GM12878 (cell line): ENCODE measurements around the gene ANGPTL5. TPM values are rescaled to one million over a fixed set of nuclear protein-coding genes. Genes with fewer than 3 reads are reported as not detected.

Experiments used
- ATAC-seq: fragments of 200-7000 bp; cut with Tn5 transposase; 3 replicates; pipeline ENCODE4 v1.9.1; 2020; ENCODE audit warnings: mild to moderate bottlenecking, moderate library complexity
- BruUV-seq: library from RNA; stranded (reverse); fragments of 400-500 nt; replicated peaks from 2 replicates; lab custom pipeline; 2021; lab: Mats Ljungman, UMichigan
- CTCF ChIA-PET: fragments of 300-600 bp; sonication (Branson Sonifier 250); formaldehyde crosslinking; extraction: SDS; loops from one replicate; lab custom pipeline; 2021; ENCODE audit warnings: inconsistent platforms; lab: Yijun Ruan, JAX
- POLR2A ChIA-PET: fragments of 350-600 bp; formaldehyde crosslinking; extraction: SDS; loops from one replicate; lab custom pipeline; 2021; ENCODE audit warnings: inconsistent platforms; lab: Charles Lee
- RAD21 ChIA-PET: fragments of 300-600 bp; sonication (Branson Sonifier 250); formaldehyde crosslinking; loops from one replicate; lab custom pipeline; 2023; ENCODE audit warnings: antibody characterized with exemption; ENCODE audit not compliant: unreplicated experiment; lab: Charles Lee
- SMC1A ChIA-PET: fragments of 300-600 bp; sonication (Branson Sonifier 250); formaldehyde crosslinking; loops from one replicate; lab custom pipeline; 2023; ENCODE audit not compliant: unreplicated experiment, uncharacterized antibody; lab: Charles Lee
- DNase-seq: peaks from one replicate; pipeline ENCODE4 v3.0.0-alpha.2; 2011; ENCODE audit warnings: low read depth, low spot score
- FAIRE-seq: peaks from 3 replicates; lab custom pipeline; 2011; peaks lifted over from hg19 to GRCh38; lab: Jason Lieb, UNC
- H2AFZ ChIP-seq: 2 replicates; pipeline ENCODE4 v1.6.0; 2011; ENCODE audit warnings: low read depth, low read length, control low read depth; ENCODE audit not compliant: control insufficient read depth
- H3K27ac ChIP-seq: 2 replicates; pipeline ENCODE4 v1.5.1; 2011; ENCODE audit warnings: control low read depth; ENCODE audit not compliant: control insufficient read depth, insufficient read depth
- H3K27me3 ChIP-seq, 2 experiments: replicated peaks in 1 of 2; 2 replicates each; pipeline versions ENCODE4 v1.6.0 to v1.6.1; 2011; ENCODE audit warnings: low read length in 1 of 2; ENCODE audit not compliant: control insufficient read depth in 2 of 2, insufficient read depth in 2 of 2
- H3K36me3 ChIP-seq, 2 experiments: 2 replicates each; pipeline ENCODE4 v1.5.1; 2011; ENCODE audit warnings: low read length in 1 of 2; ENCODE audit not compliant: control insufficient read depth in 2 of 2, insufficient read depth in 2 of 2
- H3K4me1 ChIP-seq: 2 replicates; pipeline ENCODE4 v1.6.1; 2011; ENCODE audit warnings: mild to moderate bottlenecking, low read length, moderate library complexity, mixed read lengths; ENCODE audit not compliant: control insufficient read depth, insufficient read depth
- H3K4me2 ChIP-seq: 2 replicates; pipeline ENCODE4 v1.6.0; 2011; ENCODE audit warnings: control low read depth; ENCODE audit not compliant: control insufficient read depth, insufficient read depth
- H3K4me3 ChIP-seq: fragments of 200-600 bp; sonication (generic); 2 replicates; pipeline ENCODE4 v1.5.1; 2016
- H3K79me2 ChIP-seq: 2 replicates; pipeline ENCODE4 v1.6.0; 2011; ENCODE audit warnings: low read length; ENCODE audit not compliant: control insufficient read depth, insufficient read depth
- H3K9ac ChIP-seq: 2 replicates; pipeline ENCODE4 v1.8.0; 2011; ENCODE audit warnings: low read length, control low read depth, mixed read lengths; ENCODE audit not compliant: control insufficient read depth, insufficient read depth
- H3K9me3 ChIP-seq: replicated peaks from 3 replicates; pipeline ENCODE4 v1.5.1; 2011; ENCODE audit warnings: mild to moderate bottlenecking, low read length; ENCODE audit not compliant: control insufficient read depth, insufficient read depth
- H4K20me1 ChIP-seq: 2 replicates; pipeline ENCODE4 v1.6.0; 2011; ENCODE audit not compliant: control insufficient read depth, insufficient read depth
- CTCF ChIP-seq, 3 experiments: IDR thresholded peaks in 2 of 3; conservative IDR thresholded peaks in 1 of 3; 2 replicates each; pipeline ENCODE4 v1.5.1; 2011; ENCODE audit warnings: low read depth in 3 of 3, low read length in 3 of 3, mild to moderate bottlenecking in 3 of 3, control low read depth in 2 of 3, moderate library complexity in 2 of 3, inconsistent platforms in 1 of 3, mixed read lengths in 1 of 3; ENCODE audit not compliant: control insufficient read depth in 2 of 3, insufficient read depth in 1 of 3; ENCODE audit errors: extremely low read depth in 1 of 3
- NFXL1 ChIP-seq: fragments of 450-650 bp; IDR thresholded peaks from 2 replicates; pipeline ENCODE4 v1.6.1; 2017; ENCODE audit warnings: antibody characterized with exemption, mild to moderate bottlenecking, borderline replicate concordance
- WRNIP1 ChIP-seq: IDR thresholded peaks from 2 replicates; pipeline ENCODE4 v1.6.1; 2011; ENCODE audit warnings: low read depth, low read length, improper control_type of control experiment, borderline replicate concordance
- YY1 ChIP-seq: IDR thresholded peaks from 2 replicates; pipeline ENCODE4 v1.6.1; 2011; ENCODE audit warnings: low read depth, mild to moderate bottlenecking, low read length
- ZNF217 ChIP-seq: fragments of 450-650 bp; IDR thresholded peaks from 2 replicates; pipeline ENCODE4 v1.6.1; 2017; ENCODE audit warnings: antibody characterized with exemption, mild to moderate bottlenecking
- WGBS: methylation state at CpG from one replicate; pipeline ENCODE4 v1.1.6; 2016; ENCODE audit warnings: low lambda C conversion rate; ENCODE audit not compliant: insufficient replicate concordance, insufficient coverage; ENCODE audit errors: missing lambda C conversion rate; 5-methylcytosine and 5-hydroxymethylcytosine counted together
- in situ Hi-C: fragments of 300-500 bp; cut with MboI; formaldehyde crosslinking; loops from 9 replicates; pipeline ENCODE4 v1.14.3; 2018; ENCODE audit warnings: mixed read lengths
- intact Hi-C: fragments of 100-400 bp; cut with micrococcal nuclease; formaldehyde crosslinking; loops from one replicate; pipeline ENCODE4 v1.14.2; 2022; ENCODE audit not compliant: unreplicated experiment
- polyA plus RNA-seq, 11 experiments: library from polyadenylated mRNA; depleted of rRNA in 4 of 11; unstranded in 6 of 11; stranded (reverse) in 5 of 11; fragments of >200 nt; fragmentation: Nextera tagmentation in 4 of 11; fragmentation: Illumina TruSeq in 1 of 11; extraction: Ambion mirVana in 4 of 11; extraction: Trizol in 1 of 11; gene quantifications; 1 replicate in 1 of 11; 2 replicates in 10 of 11; pipeline versions ENCODE4 v1.2.1 to v1.2.3, GENCODE V29; 2011 to 2016; ENCODE audit warnings: inconsistent platforms in 2 of 11, missing spikeins in 2 of 11, low read depth in 1 of 11
- total RNA-seq, 4 experiments: library from RNA; depleted of rRNA in 3 of 4; stranded (reverse); fragments of >200 nt in 3 of 4; fragmentation: Illumina TruSeq in 1 of 4; extraction: Trizol in 1 of 4; gene quantifications; 2 replicates each; pipeline versions ENCODE4 v1.2.1 to v1.2.3, GENCODE V29; 2013 to 2021

ANGPTL5 gene
- total and polyA plus RNA-seq, 10 of the 15 experiments (the other 5 are each of a cell fraction or from before 2014, with no cell fraction given), result not detected

GRCh38 chr11:101880222-101880621, 36.1 kb downstream of the ANGPTL5 start:
- RAD21 ChIA-PET, result interaction anchor here (1.0 kb wide), 1 partner anchor 19 kb away, joined by 4 read pairs; no protein-coding TSS in a partner anchor
- POLR2A ChIA-PET, result no interaction called here

More at GRCh38 chr11:101880222-101880621, 36.1 kb downstream of the ANGPTL5 start:
- no peaks in the 10 kb centered on the region for H3K79me2 ChIP-seq
- DNase-seq, result no peak
- H4K20me1 ChIP-seq, result no peaks in the 10 kb centered on the region
- CTCF ChIA-PET, result interaction anchor here (0.9 to 3.9 kb wide), 6 partner anchors 10 to 19 kb away, joined by 3 to 19 read pairs (median 4); no protein-coding TSS in a partner anchor
- no peak overlapping the region for H3K4me2 ChIP-seq
- in situ Hi-C loops (no loop called here), intact Hi-C loops (no loop called here)
- BruUV-seq, result no TSS peak
- H3K9ac ChIP-seq, result no peak overlapping the region
- no peak overlapping the region for H2AFZ ChIP-seq
- H3K36me3 ChIP-seq, result no peaks in the 10 kb centered on the region
- H3K4me1 ChIP-seq, result no peaks in the 10 kb centered on the region
- H3K4me3 ChIP-seq, result no peak overlapping the region
- ATAC-seq, result peak; percentile 50; the same call in 2 of the 3 replicates
- no peaks in the 10 kb centered on the region for H3K27me3 ChIP-seq
- no peak for FAIRE-seq
- TF ChIP-seq CTCF (IDR thresholded peaks at IDR 0.05 in 2 of 3, conservative IDR thresholded peaks at IDR 0.05 in 1 of 3; ENCODE audit: control insufficient read depth in 2 of 3, extremely low read depth in 1 of 3, insufficient read depth in 1 of 3, low read depth in 3 of 3, low read length in 3 of 3), result peak; percentile 33 to 51 (median 36); a peak in 3 of 6 replicates
- no peak for TF ChIP-seq ZNF217
- TF ChIP-seq WRNIP1, result no peak
- TF ChIP-seq YY1, result peak; percentile 42; the same call in 1 of the 2 replicates
- no peak for TF ChIP-seq NFXL1
- H3K9me3 ChIP-seq, result no peaks in the 10 kb centered on the region
- SMC1A ChIA-PET, result interaction anchor here (1.9 kb wide), 1 partner anchor 19 kb away, joined by 11 read pairs; no protein-coding TSS in a partner anchor
- no peak overlapping the region for H3K27ac ChIP-seq
- 0% methylated on average over 4 of the region's 4 CpGs for WGBS
